ENCODE data around the gene ABCC12.
"Not testable (repeated sequence)": the region's sequence is repeated elsewhere in the genome, so short reads cannot be mapped to it uniquely, and the experiment has no call there.

ABCC12 gene

DNA sequence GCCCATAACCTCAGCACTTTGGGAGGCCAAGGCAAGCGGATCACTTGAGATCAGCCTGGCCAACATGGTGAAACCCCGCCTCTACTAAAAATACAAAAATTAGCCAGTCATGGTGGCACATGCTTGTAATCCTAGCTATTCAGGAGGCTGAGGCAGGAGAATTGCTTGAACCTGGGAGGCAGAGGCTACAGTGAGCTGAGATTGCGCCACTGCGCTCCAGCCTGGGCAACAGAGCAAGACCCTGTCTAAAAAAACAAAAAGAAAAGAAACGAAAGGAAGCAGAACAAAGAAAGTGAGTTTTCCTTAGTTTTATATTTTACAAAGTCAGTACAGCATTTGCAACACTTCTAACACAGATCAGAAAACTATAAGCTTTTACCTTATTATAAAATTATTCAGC lies 10.8 kb upstream of the ABCC12 start:
- DNase-seq (ENCODE audit: low spot score): not testable (repeated sequence)

- DNase-seq (ENCODE audit: low spot score): no peak
Observed at GRCh38 chr16:48165961-48166578, 10.3 kb upstream of the ABCC12 start.

DNA sequence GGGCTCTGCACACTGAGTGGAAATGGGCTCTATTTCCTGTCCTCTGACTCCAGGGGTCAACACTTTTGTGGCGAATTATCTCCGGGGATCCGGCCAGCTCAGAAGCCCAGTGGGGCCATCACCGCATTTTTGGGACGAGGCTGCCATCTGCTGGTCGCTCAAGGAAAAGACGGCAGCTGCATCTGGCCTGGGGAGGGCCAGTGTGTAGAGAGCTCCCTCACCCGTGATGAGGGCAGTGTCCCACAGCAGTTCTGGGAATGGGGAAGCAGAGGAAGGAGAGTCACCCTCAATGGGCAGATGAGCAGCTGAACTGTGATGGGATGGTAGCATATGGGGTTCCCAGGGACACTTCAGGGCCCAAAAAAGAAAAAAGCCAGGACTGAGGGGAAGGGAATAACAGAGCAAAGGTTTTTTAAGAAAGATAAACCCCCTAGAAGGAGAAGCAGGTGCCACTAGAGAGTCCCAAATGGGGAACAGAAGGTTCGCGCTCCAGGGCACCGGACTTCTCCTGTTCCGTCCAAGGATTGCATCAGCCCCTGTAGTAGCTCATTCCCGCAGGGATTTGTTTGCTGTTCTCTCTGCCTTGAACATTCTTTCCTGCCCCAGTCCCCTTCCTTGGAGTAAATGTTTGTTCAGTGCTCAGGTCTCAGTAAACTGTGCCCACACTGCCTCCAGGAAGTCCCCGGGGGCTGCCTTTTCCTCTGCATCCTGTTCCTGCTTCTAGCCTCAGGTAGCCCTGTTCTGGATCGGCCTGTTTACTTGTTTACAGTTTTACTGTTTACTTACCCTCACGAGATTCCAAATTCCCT lies 9.3 kb upstream of the ABCC12 start:
- peak; percentile 62 for DNase-seq (ENCODE audit: low spot score)

- no peak for DNase-seq (ENCODE audit: low spot score)
Observed at GRCh38 chr16:48162839-48163410, 7.1 kb upstream of the ABCC12 start.

- no peak for DNase-seq (ENCODE audit: low spot score)
Observed at GRCh38 chr16:48161906-48162305, 6.1 kb upstream of the ABCC12 start.

DNA sequence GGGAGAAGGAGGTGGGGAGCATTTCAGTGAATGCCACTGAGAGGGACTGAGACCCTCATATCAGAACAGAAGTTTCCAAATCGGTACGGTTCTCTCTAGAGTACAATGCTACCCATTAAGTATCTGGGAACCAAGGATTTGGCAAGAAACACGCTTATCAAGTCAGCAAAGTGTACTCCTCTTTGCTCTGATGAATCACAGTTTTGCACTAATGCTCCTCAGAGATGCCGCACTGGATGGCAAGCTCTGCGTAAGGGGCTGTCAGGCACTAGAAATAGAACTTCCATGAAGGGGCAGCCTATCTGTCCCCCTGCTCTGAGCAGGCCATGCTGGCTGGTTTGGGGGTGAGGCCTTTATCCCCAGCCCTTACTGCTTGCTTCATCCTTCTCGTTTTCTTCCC lies 4.8 kb upstream of the ABCC12 start:
- DNase-seq (ENCODE audit: low spot score): no peak

DNA sequence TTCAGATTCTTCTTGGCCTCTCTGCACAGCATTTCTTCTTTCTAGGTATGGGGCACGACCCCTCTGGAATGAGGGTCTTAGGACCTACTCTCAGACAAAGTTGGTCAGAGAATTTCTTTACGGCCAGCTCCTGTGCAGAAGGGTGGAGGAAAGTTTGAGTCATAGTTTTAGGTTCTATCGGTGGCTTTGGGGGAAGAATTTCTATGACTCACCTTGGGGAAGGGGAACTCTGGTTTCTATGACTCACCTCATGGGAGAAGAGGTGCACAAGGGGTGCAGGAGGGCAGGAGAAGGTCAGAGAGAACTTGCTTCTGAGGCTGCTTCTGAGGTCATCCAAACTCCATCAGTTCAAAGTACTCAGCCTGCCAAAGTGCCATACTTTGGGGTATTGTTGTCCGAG lies 2.5 kb upstream of the ABCC12 start:
- no peak for DNase-seq (ENCODE audit: low spot score)

DNA sequence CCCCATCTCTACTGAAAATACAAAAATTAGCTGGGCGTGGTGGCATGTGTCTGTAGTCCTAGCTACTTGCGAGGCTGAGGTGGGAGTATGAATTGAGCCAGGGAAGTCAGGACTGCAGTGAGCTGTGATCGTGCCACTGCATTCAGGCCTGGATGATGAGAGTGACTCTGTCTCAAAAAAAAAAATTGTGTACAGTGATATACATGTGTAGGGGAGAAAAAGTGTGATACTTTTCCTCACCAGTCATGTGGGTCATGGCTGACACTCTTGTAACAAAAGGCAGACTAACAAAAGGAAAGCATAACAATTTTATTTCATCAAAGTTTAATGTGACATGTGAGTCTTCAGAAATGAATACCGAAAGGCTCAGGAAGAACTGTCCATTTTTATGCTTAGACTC lies 2.0 kb upstream of the ABCC12 start:
- DNase-seq (ENCODE audit: low spot score): no peak

DNA sequence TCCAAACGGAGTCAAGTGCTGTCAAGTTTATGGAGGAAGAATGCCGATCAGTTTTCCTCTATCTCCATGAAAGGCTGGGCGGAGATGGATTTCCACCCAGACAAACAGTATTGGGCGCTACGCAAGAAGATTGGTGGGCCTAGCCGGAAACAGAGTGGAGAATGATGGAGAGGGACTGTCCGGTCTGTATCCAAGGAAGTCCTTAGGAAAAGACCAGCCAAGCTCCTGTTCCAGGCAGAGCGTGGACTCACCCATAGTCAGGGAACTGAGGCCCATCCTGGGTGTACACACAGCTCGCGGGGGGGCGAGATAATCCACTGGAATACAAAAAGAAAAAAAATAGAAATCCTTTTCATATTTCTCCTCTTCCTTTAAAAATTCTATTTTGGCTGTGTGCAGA lies 1.5 kb upstream of the ABCC12 start:
- DNase-seq (ENCODE audit: low spot score): no peak

- DNase-seq (ENCODE audit: low spot score): peak; percentile 62
Observed at GRCh38 chr16:48156790-48157209, 1.0 kb upstream of the ABCC12 start.

DNA sequence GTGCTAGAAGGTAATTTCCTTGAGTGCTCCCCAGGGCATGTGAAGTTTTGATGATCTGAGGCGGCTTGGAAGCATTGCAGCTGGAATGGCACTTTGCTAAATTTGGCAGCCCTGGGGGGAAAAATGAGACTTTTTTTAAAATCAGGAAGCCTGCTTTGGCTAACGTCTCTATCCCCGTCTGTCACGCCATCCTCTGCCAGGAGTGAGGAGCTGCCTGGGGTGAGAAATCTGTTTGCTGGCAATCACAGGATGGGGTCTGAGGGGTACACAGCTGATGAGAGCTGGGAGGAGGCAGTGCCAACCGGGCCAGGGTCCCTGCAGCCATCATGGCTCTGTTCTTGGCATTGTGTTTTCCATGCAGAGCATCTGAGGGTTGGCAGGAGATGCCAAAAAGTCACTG lies 2.0 kb downstream of the ABCC12 start:
- DNase-seq (ENCODE audit: low spot score): no peak

DNA sequence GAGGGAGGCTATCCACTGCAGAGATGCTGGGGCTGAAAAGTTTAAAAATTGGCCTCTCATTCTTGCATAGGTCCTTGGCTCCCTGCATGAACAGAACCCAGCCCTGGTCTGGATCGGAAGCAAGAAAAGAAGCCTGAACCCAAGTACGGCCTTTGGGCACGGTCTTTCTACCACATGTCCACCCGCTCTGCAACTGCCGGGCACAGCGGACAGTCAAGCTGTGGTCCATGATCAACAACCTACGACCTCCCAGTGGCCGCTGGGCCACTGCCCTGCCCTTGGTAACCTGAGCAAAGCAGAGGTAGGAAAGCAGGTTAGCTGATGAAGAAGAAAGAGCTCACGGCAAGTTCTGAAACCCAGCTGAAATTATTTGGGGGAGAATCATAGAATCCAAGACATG lies 3.6 kb downstream of the ABCC12 start:
- DNase-seq (ENCODE audit: low spot score): no peak

DNA sequence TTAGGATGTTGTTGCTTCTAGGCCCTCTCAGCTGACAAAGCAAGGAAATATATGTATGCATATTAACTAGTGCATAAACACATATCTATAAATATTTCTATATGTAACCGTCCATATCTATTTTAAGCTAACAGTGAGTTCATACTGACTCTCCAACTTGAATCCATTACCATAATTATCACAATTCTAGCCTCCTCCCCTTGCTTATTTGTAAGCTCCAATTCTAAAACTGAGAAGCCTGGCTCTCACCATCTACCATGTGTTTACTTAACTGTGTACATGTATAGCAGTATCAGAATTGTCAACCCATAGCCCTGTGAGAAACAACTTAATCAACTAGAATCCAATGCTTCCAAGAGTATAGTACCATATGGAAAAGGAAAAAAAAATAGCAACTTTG lies 5.1 kb downstream of the ABCC12 start:
- DNase-seq (ENCODE audit: low spot score): no peak

DNA sequence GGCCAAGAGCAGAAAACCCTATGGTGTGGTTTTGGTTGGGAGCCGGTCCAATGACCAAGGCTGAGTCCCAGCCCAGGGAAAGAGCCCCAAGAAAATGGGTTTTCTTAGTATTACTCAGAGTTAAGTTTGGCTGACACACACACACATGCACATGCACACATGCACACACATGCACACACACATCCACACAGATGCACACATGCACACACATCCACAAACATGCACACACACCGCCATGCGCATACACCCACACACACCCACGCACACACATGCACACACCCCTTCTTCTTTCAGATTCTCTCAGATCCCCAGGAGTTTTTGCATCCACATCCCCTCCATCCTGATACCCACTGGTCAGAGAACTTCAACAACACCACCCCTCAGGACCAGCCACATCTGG lies 9.1 kb downstream of the ABCC12 start:
- no peak for DNase-seq (ENCODE audit: low spot score)

DNA sequence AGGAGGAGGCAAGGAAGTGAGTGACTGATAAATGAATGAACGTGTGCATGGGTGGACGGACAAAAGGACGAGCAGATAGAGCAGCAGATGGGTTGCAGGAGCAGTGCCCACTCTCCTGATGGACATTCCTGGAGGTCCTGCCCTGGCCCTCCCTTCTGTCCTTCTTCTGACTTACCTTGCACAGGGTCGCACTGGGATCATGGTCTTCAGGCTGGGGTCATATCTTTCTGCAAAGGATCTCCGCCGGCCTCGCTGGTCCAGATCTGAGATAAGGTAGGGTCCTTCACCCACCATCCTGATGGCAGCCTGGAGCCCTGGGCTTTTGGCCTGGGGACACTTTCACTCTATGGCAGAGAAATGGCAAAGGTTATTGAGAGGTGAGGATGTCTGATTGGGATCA lies 9.7 kb downstream of the ABCC12 start:
- DNase-seq (ENCODE audit: low spot score): no peak

GRCh38 chr16:48143812-48144368 lies 11.9 kb downstream of the ABCC12 start:
- no peak for DNase-seq (ENCODE audit: low spot score)

DNA sequence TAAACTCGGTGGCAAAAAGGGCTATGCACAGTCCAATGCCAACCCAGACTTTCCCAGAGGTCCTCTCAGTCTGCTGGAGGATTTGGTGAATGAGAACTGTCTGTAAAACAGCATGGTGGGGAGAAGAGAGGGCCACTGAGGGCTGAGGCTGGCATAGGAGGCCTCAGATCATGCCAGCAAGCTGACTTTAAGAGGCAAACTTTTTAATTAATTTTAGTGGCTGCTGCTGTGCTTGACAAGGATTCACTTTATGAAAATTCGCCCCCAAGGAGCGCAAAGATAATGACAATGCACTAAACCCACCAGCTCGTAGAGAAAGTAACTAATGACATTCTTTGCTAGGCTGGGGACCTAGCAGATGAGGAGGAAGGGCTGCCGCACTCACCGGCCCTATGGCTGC lies 15.0 kb downstream of the ABCC12 start:
- no peak for DNase-seq (ENCODE audit: low spot score)

- no peak for DNase-seq (ENCODE audit: low spot score)
Observed at GRCh38 chr16:48139517-48139916, 16.3 kb downstream of the ABCC12 start.

DNA sequence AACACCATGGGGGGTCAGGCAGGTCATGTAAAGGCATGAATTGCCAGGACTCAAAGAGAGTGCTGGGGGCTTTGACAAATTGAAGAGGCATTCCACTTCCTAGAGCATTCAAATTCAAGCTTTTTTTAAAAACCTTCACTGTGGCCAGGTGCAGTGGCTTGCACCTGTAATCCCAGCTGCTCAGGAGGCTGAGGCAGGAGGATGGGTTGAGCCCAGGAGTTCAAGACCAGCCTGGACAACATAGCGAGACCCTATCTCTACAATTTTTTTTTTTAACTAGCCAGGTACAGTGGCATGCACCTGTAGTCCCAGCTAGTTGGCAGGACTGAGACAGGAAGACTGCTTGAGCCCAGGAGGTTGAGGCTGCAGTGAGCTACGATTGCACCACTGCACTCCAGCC lies 17.2 kb downstream of the ABCC12 start:
- DNase-seq (ENCODE audit: low spot score): no peak

DNA sequence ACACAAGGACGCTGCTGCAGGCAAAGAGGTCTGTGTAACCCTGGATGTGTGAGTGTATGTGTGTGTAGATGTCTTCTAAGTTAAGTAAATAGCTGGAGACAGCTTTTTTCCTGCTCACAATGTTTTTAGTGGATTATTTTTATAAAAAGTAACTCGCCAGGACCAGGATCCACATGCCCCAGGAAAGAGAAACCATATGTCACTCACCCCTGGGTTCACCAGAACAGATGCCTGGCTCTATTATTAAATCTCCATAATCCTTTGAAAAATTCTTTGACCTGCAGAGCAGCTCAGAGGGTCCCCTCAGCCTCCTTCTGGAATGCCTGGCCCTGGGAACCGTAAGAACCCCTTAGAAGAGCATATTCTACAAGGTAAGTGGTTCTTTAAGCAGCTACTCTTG lies 18.0 kb downstream of the ABCC12 start:
- DNase-seq (ENCODE audit: low spot score): no peak

DNA sequence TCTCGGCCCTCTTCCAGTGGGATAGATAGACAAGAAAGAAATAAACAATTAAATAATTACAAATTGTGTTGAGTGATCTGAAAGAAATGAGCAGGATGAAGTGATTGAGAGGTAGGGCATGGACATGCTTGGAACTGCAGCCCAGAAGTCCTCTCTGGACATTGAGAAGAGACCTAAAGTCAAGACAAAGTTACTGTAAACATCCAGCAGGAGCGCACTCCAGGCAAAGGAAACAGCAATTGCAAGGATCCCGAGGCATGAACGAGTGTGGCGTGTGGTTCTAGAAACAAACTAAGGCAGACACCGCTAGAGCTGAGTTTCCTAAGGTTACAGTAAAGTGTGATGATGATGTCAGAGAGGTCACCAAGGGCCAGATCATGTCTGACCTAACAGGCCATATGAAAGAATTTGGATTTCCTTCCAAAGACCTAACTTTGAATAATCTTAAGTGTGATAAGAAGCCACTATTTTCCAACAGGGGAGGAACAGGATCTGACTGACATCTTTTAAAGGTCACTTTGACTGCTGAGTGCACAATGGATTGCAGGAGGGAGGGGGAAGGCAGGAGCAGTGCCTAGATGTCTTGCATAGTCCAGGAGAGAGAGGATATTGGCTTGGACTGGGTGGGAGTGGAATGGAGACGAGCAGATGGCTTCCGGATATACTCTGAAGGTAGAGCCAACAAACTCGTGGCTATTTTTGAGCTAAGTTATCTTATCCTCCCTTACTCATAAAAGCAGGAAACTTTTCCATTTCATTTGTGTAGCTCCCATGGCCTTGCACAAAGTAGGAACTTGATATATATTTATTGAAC lies 19.0 kb downstream of the ABCC12 start:
- no peak for DNase-seq (ENCODE audit: low spot score)
